Right cardiac atrium (tissue), 5 donors: ENCODE data around the gene ZSCAN26. TPM values are rescaled to one million over a fixed set of nuclear protein-coding genes. Genes with fewer than 3 reads are reported as not detected.

Experiments used
- ATAC-seq, 2 donors: fragments of 200-7000 bp; cut with Tn5 transposase; one replicate each; pipeline versions ENCODE4 v1.8.0 to v1.9.1; 2020; ENCODE audit warnings: moderate library complexity in 2 of 2, mild to moderate bottlenecking in 1 of 2
- DNase-seq, 3 donors: peaks; one replicate each; pipeline ENCODE4 v3.0.0-alpha.2; 2020
- H3K27ac ChIP-seq: one replicate; pipeline ENCODE4 v1.5.1; 2013; ENCODE audit warnings: mild to moderate bottlenecking, low read length, control low read depth, moderate library complexity
- H3K27me3 ChIP-seq: one replicate; pipeline ENCODE4 v1.6.1; 2013; ENCODE audit not compliant: control insufficient read depth, insufficient read depth
- H3K4me1 ChIP-seq: one replicate; pipeline ENCODE4 v1.6.1; 2013; ENCODE audit warnings: low read length; ENCODE audit not compliant: control insufficient read depth, insufficient read depth
- H3K4me3 ChIP-seq: one replicate; pipeline ENCODE4 v1.5.1; 2013; ENCODE audit warnings: low read length, control low read depth
- H3K9me3 ChIP-seq: one replicate; pipeline ENCODE4 v1.6.1; 2013; ENCODE audit warnings: low read length; ENCODE audit not compliant: control insufficient read depth
- WGBS: extraction: QIAGEN DNeasy Blood & Tissue Kit; methylation state at CpG from one replicate; pipeline ENCODE4 v1.1.7; 2013; 5-methylcytosine and 5-hydroxymethylcytosine counted together
- intact Hi-C, 4 donors: fragments of 100-400 bp; cut with DNase I; formaldehyde crosslinking; loops; one replicate each; pipeline versions ENCODE4 v1.11.0 to v1.14.0; 2022 to 2023
- polyA plus RNA-seq: library from polyadenylated mRNA; stranded (reverse); fragments of 200-250 nt; gene quantifications from one replicate; pipeline ENCODE4 v1.2.3, GENCODE V29; 2013
- total RNA-seq, 4 donors: library from RNA; stranded (reverse); fragmentation: NEBNext Ultra II Directional; extraction: Animal tissue kit (Norgen Biotek cat#: 25700); gene quantifications; one replicate each; pipeline ENCODE4 v1.2.1, GENCODE V29; 2021
- donor health status: healthy with polysubstance abuse.
- donor health status: DM: no; HTN: yes; CAD: no.
- donor health status: DM: no; HTN: no; CAD: no.
- donor health status: DM: no; HTN: yes; CAD: no; lungs with severe emphysema.
- donor health status: DM: yes; HTN: yes; CAD: no.

The ZSCAN26 gene
- total and polyA plus RNA-seq, 5 donors, result 11.4 to 20.2 (median 12.9) TPM

DNA sequence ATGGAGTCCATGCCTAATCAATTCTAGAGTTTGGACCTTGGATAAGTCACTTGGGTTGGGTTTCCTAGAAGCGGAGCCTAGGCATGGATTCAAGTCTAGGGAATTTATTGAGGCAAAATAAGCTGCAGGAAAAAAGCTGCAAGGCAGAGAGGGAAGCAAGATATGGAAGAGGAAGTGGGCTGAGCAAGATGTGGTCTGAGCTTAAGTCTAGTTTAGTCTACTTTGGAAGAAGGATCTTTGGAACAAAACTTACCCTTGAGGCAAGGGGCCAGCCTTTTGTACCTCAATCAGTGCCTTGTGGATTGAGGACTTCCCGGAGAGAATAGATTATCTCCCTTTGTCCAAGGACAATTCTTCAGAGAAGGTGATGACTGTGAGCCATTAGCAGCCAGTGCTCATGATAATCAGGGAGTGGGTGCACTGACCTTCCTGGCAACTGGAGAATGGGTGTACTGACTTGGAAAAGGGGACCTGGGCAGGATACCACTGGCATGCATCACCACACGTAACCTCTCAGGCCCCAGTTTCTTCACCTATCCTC, 31.0 kb upstream of the ZSCAN26 start:
- no peak overlapping the region for H3K27ac ChIP-seq
- WGBS, result 90% methylated on average over 3 of the region's 3 CpGs
- intact Hi-C loops, result no loop called here

DNA sequence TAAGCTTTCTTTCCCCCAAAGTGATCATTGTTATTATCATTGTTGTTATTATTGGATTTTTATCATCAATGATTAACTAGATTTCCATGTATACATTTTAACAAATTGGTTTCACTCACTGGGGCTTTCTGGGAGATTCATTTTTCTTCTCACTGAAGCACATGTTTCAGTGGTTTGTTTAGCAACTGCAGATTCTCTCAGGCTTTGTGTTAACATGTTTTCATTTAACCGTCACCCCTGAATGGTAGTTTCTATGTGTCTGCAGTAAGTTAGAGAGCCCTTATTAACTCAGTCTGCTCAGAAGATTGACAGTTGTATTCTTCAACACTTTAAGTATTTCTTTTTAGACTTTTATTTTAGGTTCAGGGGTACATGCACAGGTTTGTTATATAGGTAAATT, 27.3 kb upstream of the ZSCAN26 start:
- H3K4me3 ChIP-seq, result no peak overlapping the region
- ATAC-seq, result no peak

More for the DNA sequence above, 31.0 kb upstream of the ZSCAN26 start:
- Histone ChIP-seq H3K4me3 (no peak overlapping the region), H3K9me3 (no peaks in the 10 kb centered on the region), H3K27me3 (no peaks in the 10 kb centered on the region), H3K4me1 (peaks cover 1% of the 10 kb centered on the region)
- DNase-seq, result no peak
- peak in 1 of 2 donors; percentile 64 for ATAC-seq

DNA sequence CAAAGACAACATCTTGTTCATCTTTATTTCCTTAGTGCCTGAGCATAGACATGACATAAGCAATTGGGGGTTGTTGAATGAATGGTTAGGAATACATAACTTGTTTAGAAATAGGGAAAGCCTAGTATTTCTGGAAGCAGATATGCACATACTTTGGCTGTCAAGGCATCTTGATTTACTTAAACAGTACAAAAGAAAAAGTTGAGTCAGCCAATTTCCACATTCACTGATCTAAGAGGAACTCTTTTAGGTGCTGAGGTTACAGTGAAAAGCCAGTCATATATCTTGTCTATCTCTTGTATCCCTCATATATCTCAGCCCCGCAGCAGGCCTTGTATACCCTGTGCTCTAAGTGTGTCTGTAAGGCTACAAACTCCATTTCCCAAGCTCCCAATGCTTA, 26.5 kb upstream of the ZSCAN26 start:
- WGBS, result 91% methylated on average over 1 of the region's 1 CpG
- ATAC-seq (no peak), DNase-seq (no peak)
- Histone ChIP-seq H3K27me3 (no peaks in the 10 kb centered on the region), H3K9me3 (no peaks in the 10 kb centered on the region), H3K4me1 (peaks cover 1% of the 10 kb centered on the region), H3K4me3 (no peak overlapping the region), H3K27ac (no peak overlapping the region)
- intact Hi-C loops, result no loop called here

More for the DNA sequence above, 27.3 kb upstream of the ZSCAN26 start:
- H3K27ac ChIP-seq, result no peak overlapping the region
- intact Hi-C loops, result no loop called here
- H3K4me1 ChIP-seq, result peaks cover 1% of the 10 kb centered on the region
- 95% methylated on average over 1 of the region's 1 CpG for WGBS
- H3K9me3 ChIP-seq, result no peaks in the 10 kb centered on the region
- no peak for DNase-seq
- H3K27me3 ChIP-seq, result no peaks in the 10 kb centered on the region

DNA sequence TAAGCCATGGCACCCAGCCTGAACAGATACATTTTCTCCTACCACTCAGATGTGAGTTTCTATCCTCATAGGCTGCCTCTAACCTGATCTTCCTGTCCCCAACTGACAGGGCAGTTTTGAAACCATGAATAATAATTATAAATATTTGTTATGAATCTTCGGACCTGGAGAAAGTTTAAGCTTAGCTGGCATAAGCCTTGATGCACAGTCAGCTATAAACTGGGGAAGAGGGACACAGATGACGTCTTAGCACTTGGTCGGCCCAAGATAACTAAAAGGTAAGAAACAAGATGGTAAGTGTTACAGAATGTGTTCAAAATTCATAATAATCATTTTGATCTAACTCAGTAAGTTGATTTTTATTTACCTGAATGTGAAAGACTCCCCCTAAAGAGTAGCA, 23.0 kb upstream of the ZSCAN26 start:
- intact Hi-C loops, result no loop called here
- ATAC-seq (no peak), DNase-seq (no peak)
- 91% methylated on average over 3 of the region's 3 CpGs for WGBS
- H3K27me3 ChIP-seq, result no peaks in the 10 kb centered on the region
- H3K4me3 ChIP-seq, result no peak overlapping the region
- H3K27ac ChIP-seq, result no peak overlapping the region
- no peaks in the 10 kb centered on the region for H3K4me1 ChIP-seq
- no peaks in the 10 kb centered on the region for H3K9me3 ChIP-seq

DNA sequence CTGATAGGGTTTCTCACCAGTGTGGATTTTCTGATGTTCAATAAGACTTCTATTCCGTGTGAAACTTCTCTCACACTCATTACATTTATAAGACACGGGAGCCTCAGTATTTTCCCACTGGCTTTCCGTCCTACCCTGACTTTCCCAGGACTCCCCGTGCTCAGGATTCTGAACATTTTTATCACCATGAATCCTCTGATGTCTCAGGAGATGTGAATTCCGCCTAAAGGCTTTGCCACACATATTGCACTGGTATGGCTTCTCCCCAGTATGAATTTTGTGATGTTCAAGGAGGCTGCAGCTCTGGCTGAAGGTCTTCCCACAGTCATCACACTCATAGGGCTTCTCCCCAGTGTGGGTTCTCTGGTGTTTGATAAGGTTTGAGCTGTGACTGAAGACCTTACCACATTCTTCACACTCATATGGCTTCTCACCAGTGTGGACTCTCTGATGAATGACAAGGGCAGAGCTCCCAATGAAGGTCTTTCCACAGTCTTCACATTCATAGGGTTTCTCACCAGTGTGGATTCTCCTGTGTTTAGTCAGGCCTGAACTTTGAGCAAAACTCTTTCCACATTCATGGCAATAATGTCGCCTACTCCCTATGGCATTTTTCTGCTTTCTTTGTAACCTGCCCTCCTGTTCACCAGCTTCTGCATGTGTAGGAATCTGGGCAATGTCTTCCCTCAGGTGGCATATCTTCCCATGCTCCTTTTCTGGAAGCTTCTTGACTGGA, 21.6 kb upstream of the ZSCAN26 start:
- Histone ChIP-seq H3K9me3 (no peaks in the 10 kb centered on the region), H3K4me3 (no peak overlapping the region), H3K27ac (no peak overlapping the region), H3K27me3 (no peaks in the 10 kb centered on the region), H3K4me1 (no peaks in the 10 kb centered on the region)
- no peak for DNase-seq
- intact Hi-C loops, result no loop called here
- WGBS, result 90% methylated on average over 6 of the region's 6 CpGs
- no peak for ATAC-seq

DNA sequence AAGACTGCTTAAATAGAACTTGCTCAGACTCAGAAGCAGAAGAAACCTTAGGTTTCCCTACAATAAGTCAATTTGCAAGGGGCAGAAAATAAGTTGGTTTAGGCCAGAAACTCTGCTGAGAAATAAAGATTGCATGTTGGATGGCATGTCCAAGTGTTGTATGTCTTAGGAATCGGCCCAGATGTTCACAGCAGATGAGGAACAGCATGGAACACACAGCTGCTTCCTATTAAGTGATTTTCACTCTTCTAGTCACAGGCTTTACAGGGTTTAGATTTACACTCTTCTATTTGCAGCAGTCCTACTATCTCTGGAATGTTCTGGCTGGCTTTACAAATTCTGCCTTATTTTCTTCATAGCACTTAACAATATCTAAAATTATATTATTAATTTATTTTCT, 18.0 kb upstream of the ZSCAN26 start:
- 72% methylated on average over 1 of the region's 1 CpG for WGBS
- Histone ChIP-seq H3K4me1 (no peaks in the 10 kb centered on the region), H3K27me3 (no peaks in the 10 kb centered on the region), H3K9me3 (no peaks in the 10 kb centered on the region), H3K4me3 (no peak overlapping the region), H3K27ac (no peak overlapping the region)
- intact Hi-C loops, result no loop called here
- ATAC-seq, result no peak
- DNase-seq, result no peak

DNA sequence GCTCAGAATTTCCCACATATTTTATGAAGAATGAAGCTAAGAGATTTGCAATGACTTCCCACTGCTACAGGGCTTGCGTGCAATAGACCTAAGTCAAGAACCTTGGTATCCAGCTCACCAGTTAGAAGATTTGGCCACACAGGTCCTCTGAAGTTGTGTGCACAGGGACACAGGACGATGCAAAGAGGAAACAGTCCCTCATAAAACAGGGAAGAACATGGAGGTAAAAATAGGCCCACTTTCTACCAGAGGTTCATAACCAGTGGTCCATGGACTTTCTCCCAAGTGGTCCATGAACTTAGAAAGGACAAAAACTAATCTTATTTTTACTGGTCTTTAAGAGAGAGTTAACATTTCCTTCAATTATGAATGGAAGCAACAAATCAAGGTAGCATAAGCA, 16.2 kb upstream of the ZSCAN26 start:
- DNase-seq (no peak), ATAC-seq (no peak)
- Histone ChIP-seq H3K27ac (no peak overlapping the region), H3K9me3 (no peaks in the 10 kb centered on the region), H3K4me1 (no peaks in the 10 kb centered on the region), H3K27me3 (no peaks in the 10 kb centered on the region), H3K4me3 (peak overlapping the region; percentile 72)
- 77% methylated on average over 2 of the region's 2 CpGs for WGBS
- intact Hi-C loops, result loop anchor here in 2 of 4 donors (10.0 kb wide), 1 partner anchor 116 kb away; no protein-coding TSS in a partner anchor

DNA sequence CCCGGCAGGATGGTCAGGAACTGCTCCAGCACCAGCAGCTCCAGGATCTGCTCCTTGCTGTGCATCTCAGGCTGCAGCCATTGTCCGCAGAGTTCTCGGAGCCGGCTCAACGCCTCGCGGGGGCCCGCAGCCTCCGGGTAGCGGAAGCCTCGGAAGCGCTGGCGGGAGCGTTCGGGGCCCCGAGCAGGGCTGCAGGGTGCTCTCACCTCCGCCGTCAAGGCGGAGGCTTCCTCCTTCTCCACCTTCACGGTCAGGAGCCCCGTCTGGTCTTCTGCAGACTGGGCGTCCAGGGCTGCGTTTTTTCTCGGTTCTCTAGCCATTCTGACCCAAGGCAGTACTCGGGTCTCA, 15.3 kb upstream of the ZSCAN26 start:
- intact Hi-C loops, result loop anchor here in 2 of 4 donors (10.0 kb wide), 1 partner anchor 117 kb away; no protein-coding TSS in a partner anchor
- H3K27ac ChIP-seq, result peak overlapping the region; percentile 7
- DNase-seq, result peak in 2 of 3 donors; percentile 48 to 57
- H3K4me3 ChIP-seq, result peak overlapping the region; percentile 72
- H3K4me1 ChIP-seq, result no peaks in the 10 kb centered on the region
- H3K9me3 ChIP-seq, result no peaks in the 10 kb centered on the region
- ATAC-seq, result peak; percentile 34 to 46
- no peaks in the 10 kb centered on the region for H3K27me3 ChIP-seq
- 0% methylated on average over 25 of the region's 25 CpGs for WGBS

DNA sequence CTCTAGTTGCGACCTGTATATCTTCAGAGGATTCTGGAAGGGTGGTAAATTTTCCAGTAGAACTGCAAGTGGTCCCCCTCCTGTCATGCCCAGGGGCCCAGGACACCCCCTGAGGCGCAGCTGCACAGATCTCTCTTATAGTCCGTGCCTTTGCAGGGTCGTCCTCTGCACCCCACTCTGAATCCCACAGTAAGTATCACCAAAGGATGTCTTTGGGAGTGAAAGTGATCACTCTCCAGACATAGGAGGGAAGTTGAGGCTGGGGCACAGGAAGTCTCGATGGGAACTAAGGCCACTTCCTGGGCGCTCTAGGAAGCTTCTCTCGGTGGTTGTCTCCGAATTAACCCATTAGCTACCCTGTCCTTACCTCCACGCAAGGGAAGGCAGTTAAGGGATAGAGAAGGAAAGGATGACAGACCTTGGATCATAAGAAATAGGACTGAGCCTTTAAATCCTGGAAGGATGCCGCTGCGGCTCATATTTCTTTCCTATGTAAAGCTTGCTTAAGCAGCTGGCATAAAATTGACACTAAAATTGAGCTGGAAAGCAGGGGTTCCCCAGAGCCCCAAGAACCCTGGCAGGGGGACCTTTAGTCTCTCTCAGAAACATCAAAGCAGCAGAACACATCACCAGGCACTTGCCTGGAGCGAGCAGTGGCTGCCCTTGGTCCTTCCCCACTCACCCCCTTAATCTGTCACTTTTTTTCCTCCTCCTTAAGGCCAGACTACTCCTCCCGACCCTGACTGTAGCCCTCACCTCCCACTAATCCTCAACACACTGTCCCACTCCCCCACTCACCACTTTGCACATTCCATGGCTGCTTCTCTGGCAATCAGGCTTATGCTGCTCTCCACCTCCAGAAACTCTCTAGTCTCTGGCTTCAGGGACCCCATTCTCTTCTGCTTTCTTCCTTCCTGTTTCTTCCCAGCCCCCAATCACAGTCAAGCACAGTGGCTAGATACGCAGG, 14.7 kb upstream of the ZSCAN26 start, which contains the start of gene ZKSCAN4:
Gene ZKSCAN4, minus strand, starts transcription at position 261 of the 967 bp plus-strand sequence. CDS start 289 bp downstream, outside the sequence.
- Histone ChIP-seq H3K4me1 (no peaks in the 10 kb centered on the region), H3K4me3 (peak within 1 kb of the TSS; percentile 72), H3K27me3 (no peaks in the 10 kb centered on the region), H3K9me3 (no peaks in the 10 kb centered on the region), H3K27ac (peak within 1 kb of the TSS; percentile 22)
- WGBS, result 5% methylated on average over 14 of the region's 14 CpGs
- intact Hi-C loops, result loop anchor here in 2 of 4 donors (10.0 kb wide), 1 partner anchor 117 kb away; no protein-coding TSS in a partner anchor
- peak; percentile 97 to 98 for ATAC-seq
- DNase-seq, result peak; percentile 78 to 86 (median 82)

DNA sequence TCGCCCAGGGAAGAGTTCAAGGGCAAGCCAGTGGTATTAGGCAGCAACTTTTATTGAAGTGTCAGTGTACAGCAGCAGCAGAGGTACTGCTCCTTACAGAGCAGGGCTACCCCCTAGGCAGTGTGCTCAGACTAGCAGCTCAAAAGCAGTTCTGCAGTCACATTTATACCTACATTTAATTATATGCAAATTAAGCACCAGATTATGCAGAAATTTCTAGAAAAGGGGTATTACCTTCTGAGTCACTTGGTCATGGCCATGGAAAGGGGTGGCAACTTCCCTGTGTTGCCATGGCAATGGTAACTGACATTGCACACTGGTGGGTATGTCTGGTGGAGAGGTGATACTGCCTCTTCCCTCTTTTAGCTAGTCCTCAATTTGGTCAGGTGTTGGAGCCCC, 12.8 kb upstream of the ZSCAN26 start:
- no peaks in the 10 kb centered on the region for H3K4me1 ChIP-seq
- H3K4me3 ChIP-seq, result no peak overlapping the region
- no peak for ATAC-seq
- no peaks in the 10 kb centered on the region for H3K9me3 ChIP-seq
- no peak overlapping the region for H3K27ac ChIP-seq
- DNase-seq, result no peak
- H3K27me3 ChIP-seq, result no peaks in the 10 kb centered on the region
- intact Hi-C loops, result loop anchor here in 2 of 4 donors (10.0 kb wide), 1 partner anchor 119 kb away; no protein-coding TSS in a partner anchor
- WGBS, result 77% methylated on average over 1 of the region's 1 CpG
